Panc1 (cell line): ENCODE measurements around the gene CRYAA.
"Not testable (repeated sequence)": the region's sequence is repeated elsewhere in the genome, so short reads cannot be mapped to it uniquely, and the experiment has no call there.

Experiments
- CTCF ChIP-seq: fragments of 450-650 bp; IDR thresholded peaks from 2 replicates; pipeline ENCODE4 v1.5.1; 2017; ENCODE audit warnings: mild to moderate bottlenecking
- POLR2AphosphoS5 ChIP-seq: IDR thresholded peaks from 2 replicates; pipeline ENCODE4 v1.6.1; 2012; ENCODE audit warnings: mild to moderate bottlenecking, low read depth, low read length, moderate library complexity
- REST ChIP-seq, 2 experiments: IDR thresholded peaks; 2 replicates each; pipeline ENCODE4 v1.6.1; 2011 to 2012; ENCODE audit warnings: low read depth in 2 of 2, control low read depth in 1 of 2, low read length in 1 of 2, mild to moderate bottlenecking in 1 of 2, moderate library complexity in 1 of 2; ENCODE audit not compliant: insufficient read depth in 1 of 2
- TCF7L2 ChIP-seq: IDR thresholded peaks from 2 replicates; pipeline ENCODE4 v1.6.1; 2011; ENCODE audit warnings: mild to moderate bottlenecking, low read depth, low read length, inconsistent platforms

GRCh38 chr21:43174998-43175397 lies 6.2 kb downstream of the CRYAA start:
- not testable (repeated sequence) for TF ChIP-seq CTCF; POLR2AphosphoS5; REST (IDR thresholded peaks at IDR 0.05; ENCODE audit: insufficient read depth in 1 of 2, low read depth in 2 of 2, low read length in 1 of 2); TCF7L2
